ENCODE results near the gene AREL1.

Gene AREL1

GRCh38 chr14:74628418-74628817 is 84.5 kb downstream of the AREL1 start:
- no peaks in the 10 kb centered on the region for H3K9me3 ChIP-seq (ENCODE audit: control insufficient read depth, insufficient read depth, low read depth, low read length)
- H3K27ac ChIP-seq (ENCODE audit: extremely low read depth, low read depth, low read length) = no peak overlapping the region
- no peaks in the 10 kb centered on the region for H3K4me1 ChIP-seq (ENCODE audit: control insufficient read depth, insufficient read depth, low read length)
- ChIA-PET CTCF (interaction anchor here (0.6 kb wide), 1 partner anchor 8 kb away, joined by 3 read pairs; no protein-coding TSS in a partner anchor), POLR2A (interaction anchor here (0.5 kb wide), 1 partner anchor 34 kb away, joined by 3 read pairs; no protein-coding TSS in a partner anchor)
- H3K4me3 ChIP-seq (ENCODE audit: low read depth, low read length) = no peak overlapping the region
- H3K36me3 ChIP-seq (ENCODE audit: control insufficient read depth in 2 of 2, insufficient read depth in 1 of 2, low read length in 2 of 2) = no peaks in the 10 kb centered on the region
- TF ChIP-seq ZNF155 (tag by site-specific recombination; IDR thresholded peaks at IDR 0.05) = no peak
- no peak for TF ChIP-seq ZNF785 (tag by site-specific recombination; IDR thresholded peaks at IDR 0.05)
- TF ChIP-seq ZNF354C (tag by site-specific recombination; IDR thresholded peaks at IDR 0.05; ENCODE audit: borderline replicate concordance, low read depth) = no peak
- no peak for TF ChIP-seq ZNF214 (tag by site-specific recombination; IDR thresholded peaks at IDR 0.05; ENCODE audit: borderline replicate concordance)
- no peak for TF ChIP-seq SCRT1 (tag by site-specific recombination; IDR thresholded peaks at IDR 0.05; ENCODE audit: borderline replicate concordance)
- TF ChIP-seq KLF7 (tag by site-specific recombination; IDR thresholded peaks at IDR 0.05; ENCODE audit: borderline replicate concordance) = no peak
- no peak for TF ChIP-seq AEBP2 (tag by site-specific recombination; IDR thresholded peaks at IDR 0.05; ENCODE audit: borderline replicate concordance)
- TF ChIP-seq KLF10 (tag by site-specific recombination; IDR thresholded peaks at IDR 0.05) = no peak
- no peak for TF ChIP-seq SALL2 (tag by site-specific recombination; IDR thresholded peaks at IDR 0.05; ENCODE audit: borderline replicate concordance)

GRCh38 chr14:74627076-74627475 is 85.8 kb downstream of the AREL1 start:
- no peaks in the 10 kb centered on the region for H3K9me3 ChIP-seq (ENCODE audit: control insufficient read depth, insufficient read depth, low read depth, low read length)
- POLR2A ChIA-PET = interaction anchor here (0.7 kb wide), 1 partner anchor 136 kb away, joined by 3 read pairs; the partner anchor contains the start of gene YLPM1

GRCh38 chr14:74622257-74622656 is 90.6 kb downstream of the AREL1 start:
- POLR2A ChIA-PET = no interaction called here
- H3K4me3 ChIP-seq (ENCODE audit: low read depth, low read length) = no peak overlapping the region
- no peaks in the 10 kb centered on the region for H3K9me3 ChIP-seq (ENCODE audit: control insufficient read depth, insufficient read depth, low read depth, low read length)
- H3K36me3 ChIP-seq (ENCODE audit: control insufficient read depth in 2 of 2, insufficient read depth in 1 of 2, low read length in 2 of 2) = no peaks in the 10 kb centered on the region
- CTCF ChIA-PET = interaction anchor here (0.9 kb wide), 1 partner anchor 29 kb away, joined by 3 read pairs; no protein-coding TSS in a partner anchor
- H3K27ac ChIP-seq (ENCODE audit: extremely low read depth, low read depth, low read length) = no peak overlapping the region
- no peaks in the 10 kb centered on the region; the same call in 1 of the 2 replicates for H3K4me1 ChIP-seq (ENCODE audit: control insufficient read depth, insufficient read depth, low read length)
- TF ChIP-seq ZNF510 (tag by site-specific recombination; IDR thresholded peaks at IDR 0.05; ENCODE audit: insufficient replicate concordance) = no peak
- TF ChIP-seq ZNF16 (tag by site-specific recombination; IDR thresholded peaks at IDR 0.05; ENCODE audit: low read depth) = no peak
- TF ChIP-seq OVOL3 (tag by site-specific recombination; IDR thresholded peaks at IDR 0.05) = no peak
- TF ChIP-seq ZNF629 (tag by site-specific recombination; IDR thresholded peaks at IDR 0.05) = no peak
- TF ChIP-seq ZNF514 (tag by site-specific recombination; IDR thresholded peaks at IDR 0.05) = no peak
- TF ChIP-seq GLIS2 (tag by site-specific recombination; IDR thresholded peaks at IDR 0.05) = no peak
- no peak for TF ChIP-seq YY2 (tag by site-specific recombination; IDR thresholded peaks at IDR 0.05)
- no peak for TF ChIP-seq ZNF274 (IDR thresholded peaks at IDR 0.05; ENCODE audit: low read length)
- TF ChIP-seq ZNF274 (tag by site-specific recombination; IDR thresholded peaks at IDR 0.05; ENCODE audit: borderline replicate concordance) = no peak
- TF ChIP-seq ZBTB10 (tag by site-specific recombination; IDR thresholded peaks at IDR 0.05) = no peak
- TF ChIP-seq ZNF10 (tag by site-specific recombination; IDR thresholded peaks at IDR 0.05) = no peak
- no peak for TF ChIP-seq HOXA7 (CRISPR knock-in tag; IDR thresholded peaks at IDR 0.05; ENCODE audit: borderline replicate concordance)

More at GRCh38 chr14:74627076-74627475, 85.8 kb downstream of the AREL1 start:
- Histone ChIP-seq H3K27ac (ENCODE audit: extremely low read depth, low read depth, low read length) (no peak overlapping the region), H3K36me3 (ENCODE audit: control insufficient read depth in 2 of 2, insufficient read depth in 1 of 2, low read length in 2 of 2) (no peaks in the 10 kb centered on the region), H3K4me1 (ENCODE audit: control insufficient read depth, insufficient read depth, low read length) (no peaks in the 10 kb centered on the region), H3K4me3 (ENCODE audit: low read depth, low read length) (no peak overlapping the region)
- CTCF ChIA-PET = interaction anchor here (1.7 kb wide), 1 partner anchor 15 kb away, joined by 10 read pairs; the partner anchor contains the start of gene LTBP2
- TF ChIP-seq GLIS1 (tag by site-specific recombination; IDR thresholded peaks at IDR 0.05) = no peak
- TF ChIP-seq BCL11A (tag by site-specific recombination; IDR thresholded peaks at IDR 0.05; ENCODE audit: low read depth) = no peak
- no peak for TF ChIP-seq ZNF324 (tag by site-specific recombination; IDR thresholded peaks at IDR 0.05)
